Adipose tissue (tissue), 3 donors: ENCODE results near the gene AFF4. TPM values are rescaled to one million over a fixed set of nuclear protein-coding genes. Genes with fewer than 3 reads are reported as not detected.

ENCODE experiments used
- H3K27ac ChIP-seq: one replicate; pipeline ENCODE4 v1.5.1; 2013; ENCODE audit warnings: low read depth, low read length
- WGBS, 3 donors: extraction: QIAGEN DNeasy Blood & Tissue Kit; methylation state at CpG; one replicate each; pipeline ENCODE4 v1.1.7; 2013; 5-methylcytosine and 5-hydroxymethylcytosine counted together
- polyA plus RNA-seq, 3 donors: library from polyadenylated mRNA; stranded (reverse); fragments of 200-250 nt; gene quantifications; one replicate each; pipeline ENCODE4 v1.2.3, GENCODE V29; 2013
- donor health status: healthy with polysubstance abuse.
- donor health status: Bipolar disorder and iron deficiency.
- donor health status: healthy.

Gene AFF4
- polyA plus RNA-seq, 3 donors: 8.6 to 18.0 (median 10.7) TPM

DNA sequence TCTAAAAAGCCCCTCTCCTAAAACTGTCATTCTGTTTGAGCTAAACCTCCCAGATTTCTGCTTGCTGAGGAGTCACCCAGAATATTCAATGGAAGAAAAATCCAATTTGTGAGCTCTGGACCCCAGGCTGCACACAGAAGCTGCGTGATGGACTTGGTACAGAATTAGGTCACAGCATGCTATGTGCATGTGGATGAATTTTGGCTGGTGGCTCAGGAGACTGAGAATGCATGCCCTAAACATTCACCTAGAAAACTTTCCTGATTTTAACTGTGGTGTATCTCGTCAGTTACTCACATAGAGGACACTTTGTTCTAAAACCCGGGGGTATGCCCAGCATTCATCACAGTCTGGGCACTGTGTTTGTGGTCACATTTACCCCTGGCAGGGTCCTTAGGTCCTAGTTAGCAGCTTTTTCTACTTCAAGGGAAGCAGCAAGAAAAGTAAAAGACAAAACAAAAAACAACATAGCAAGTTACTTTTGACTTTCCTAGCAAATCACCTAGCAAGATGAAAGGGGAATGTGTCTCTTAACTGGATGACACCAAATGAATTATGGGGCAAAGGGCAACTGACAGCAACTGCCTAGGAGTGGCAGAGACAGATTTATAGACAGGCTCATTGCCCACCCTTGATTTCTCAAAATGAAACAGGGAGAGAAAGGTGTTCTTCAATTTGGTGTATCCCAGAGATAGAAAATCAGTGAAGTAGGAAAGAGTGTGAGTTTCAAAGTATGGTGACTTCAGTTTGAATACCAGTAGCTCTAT lies 124.7 kb downstream of the AFF4 start:
- 57 to 90% (median 72%) methylated on average over 3 of the region's 3 CpGs for WGBS, 3 donors
- no peak overlapping the region for H3K27ac ChIP-seq

DNA sequence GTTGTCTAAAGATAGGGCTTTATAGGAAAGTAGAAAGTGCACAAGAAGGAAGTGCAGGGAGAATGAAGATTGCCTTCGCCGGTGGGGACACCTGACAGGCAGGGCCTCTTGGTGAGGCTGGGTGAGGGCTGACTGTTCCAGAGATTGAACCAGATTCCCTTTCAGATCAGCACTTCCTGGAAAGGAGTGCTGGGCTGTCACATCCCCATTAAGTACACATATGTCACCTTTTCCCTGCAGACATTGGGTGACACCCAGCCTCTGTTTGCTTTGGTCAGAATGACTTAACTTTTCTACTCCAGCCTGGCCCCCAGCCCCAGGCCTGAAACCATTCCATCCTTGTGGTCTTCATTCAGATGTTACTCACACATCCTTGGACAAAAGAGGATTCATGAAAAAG lies 125.6 kb downstream of the AFF4 start:
- no peak overlapping the region for H3K27ac ChIP-seq
- 53 to 72% (median 69%) methylated on average over 2 of the region's 2 CpGs for WGBS, 3 donors

DNA sequence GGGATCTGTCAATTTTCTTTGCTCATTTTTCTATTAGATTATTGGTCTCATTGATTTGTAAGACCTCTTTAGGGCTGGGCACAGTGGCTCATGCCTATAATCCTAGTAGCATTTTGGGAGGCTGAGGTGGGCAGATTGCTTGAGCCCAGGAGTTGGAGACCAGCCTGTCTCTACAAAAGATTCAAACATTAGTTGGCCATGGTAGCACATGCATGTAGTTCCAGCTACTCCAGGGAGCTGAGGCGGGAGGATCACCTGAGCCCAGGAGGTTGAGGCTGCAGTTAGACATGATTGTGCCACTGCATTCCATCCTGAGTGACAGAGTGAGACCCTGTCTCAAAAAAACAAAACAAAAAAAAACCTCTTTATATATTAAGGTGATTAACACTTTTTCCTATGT lies 126.6 kb downstream of the AFF4 start:
- 89 to 100% (median 95%) methylated on average over 1 of the region's 1 CpG for WGBS, 3 donors
- H3K27ac ChIP-seq: no peak overlapping the region

DNA sequence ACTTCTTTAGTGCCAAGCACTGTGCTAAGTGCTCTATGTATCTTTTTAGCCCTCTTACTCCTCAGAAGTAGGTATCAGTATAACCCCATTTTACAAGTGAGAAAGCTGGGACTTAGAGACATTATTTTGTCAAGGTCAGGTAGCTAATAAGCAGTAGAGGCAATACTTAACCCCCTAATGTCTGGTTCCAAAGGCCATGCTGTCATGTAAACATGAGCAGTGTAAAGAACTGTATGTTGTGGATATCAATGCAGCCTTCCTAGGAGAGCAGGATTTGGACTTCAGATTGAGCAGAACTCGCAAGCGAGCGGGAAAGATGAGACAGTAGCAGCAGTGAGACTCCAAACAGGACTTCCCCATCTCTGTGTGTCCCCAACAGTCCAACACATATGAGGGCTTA lies 129.4 kb downstream of the AFF4 start:
- H3K27ac ChIP-seq: no peak overlapping the region
- 96 to 99% (median 98%) methylated on average over 3 of the region's 3 CpGs for WGBS, 3 donors

DNA sequence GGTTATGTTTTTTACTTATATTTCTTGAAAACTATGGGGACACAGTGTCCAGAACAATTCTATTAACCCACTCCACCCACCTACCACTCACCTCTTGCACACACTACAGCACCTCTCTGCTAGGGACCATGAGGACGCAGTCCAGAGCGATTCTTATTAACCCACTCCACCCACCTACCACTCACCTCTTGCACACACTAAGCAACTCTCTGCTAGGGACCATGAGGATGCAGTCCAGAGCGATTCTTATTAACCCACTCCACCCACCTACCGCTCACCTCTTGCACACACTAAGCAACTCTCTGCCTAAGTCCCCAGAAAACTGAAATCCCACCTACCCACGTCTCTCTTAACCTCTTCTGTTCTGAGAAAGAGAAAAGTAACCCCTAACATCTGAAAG lies 130.8 kb downstream of the AFF4 start:
- WGBS, 3 donors: 89 to 91% (median 90%) methylated on average over 5 of the region's 5 CpGs
- H3K27ac ChIP-seq: no peak overlapping the region

DNA sequence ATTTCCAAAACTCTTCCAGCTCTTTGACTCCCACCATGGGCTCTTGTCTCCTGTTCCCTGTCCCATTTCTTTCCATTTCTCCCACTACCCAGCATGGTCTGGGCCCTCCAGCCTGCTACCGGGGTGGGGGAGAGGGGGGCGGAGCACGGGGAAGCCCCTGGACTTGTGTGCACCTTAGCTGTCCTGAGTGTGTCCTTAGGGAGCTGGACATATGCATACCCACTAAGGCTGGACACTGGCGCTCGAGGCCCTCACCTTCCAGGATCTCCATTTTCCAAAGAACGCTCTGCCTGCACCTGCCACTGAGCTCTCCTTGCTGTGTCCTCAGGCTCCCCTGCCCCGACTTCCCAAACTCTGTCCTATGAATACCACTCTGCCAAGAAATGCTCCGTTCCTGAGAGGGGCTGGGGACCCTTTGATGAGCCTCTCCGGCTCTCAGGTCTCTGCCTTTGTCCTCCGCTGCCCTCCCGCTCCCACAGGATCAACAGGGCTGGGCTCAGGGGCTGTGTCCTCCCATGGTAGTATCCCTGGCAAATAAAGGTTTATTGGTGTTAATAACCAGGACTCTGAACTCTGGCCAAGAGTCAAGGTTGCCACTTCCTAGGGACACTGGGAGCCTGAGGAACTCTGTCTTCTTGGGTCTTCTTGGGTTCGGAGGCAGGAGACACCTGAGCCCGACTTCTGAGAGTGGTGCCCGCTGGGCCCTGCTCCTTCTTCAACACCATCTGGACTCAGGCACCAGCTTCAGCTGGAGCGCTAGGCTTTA lies 132.2 kb downstream of the AFF4 start:
- 80 to 91% (median 87%) methylated on average over 15 of the region's 15 CpGs for WGBS, 3 donors
- no peak overlapping the region for H3K27ac ChIP-seq

DNA sequence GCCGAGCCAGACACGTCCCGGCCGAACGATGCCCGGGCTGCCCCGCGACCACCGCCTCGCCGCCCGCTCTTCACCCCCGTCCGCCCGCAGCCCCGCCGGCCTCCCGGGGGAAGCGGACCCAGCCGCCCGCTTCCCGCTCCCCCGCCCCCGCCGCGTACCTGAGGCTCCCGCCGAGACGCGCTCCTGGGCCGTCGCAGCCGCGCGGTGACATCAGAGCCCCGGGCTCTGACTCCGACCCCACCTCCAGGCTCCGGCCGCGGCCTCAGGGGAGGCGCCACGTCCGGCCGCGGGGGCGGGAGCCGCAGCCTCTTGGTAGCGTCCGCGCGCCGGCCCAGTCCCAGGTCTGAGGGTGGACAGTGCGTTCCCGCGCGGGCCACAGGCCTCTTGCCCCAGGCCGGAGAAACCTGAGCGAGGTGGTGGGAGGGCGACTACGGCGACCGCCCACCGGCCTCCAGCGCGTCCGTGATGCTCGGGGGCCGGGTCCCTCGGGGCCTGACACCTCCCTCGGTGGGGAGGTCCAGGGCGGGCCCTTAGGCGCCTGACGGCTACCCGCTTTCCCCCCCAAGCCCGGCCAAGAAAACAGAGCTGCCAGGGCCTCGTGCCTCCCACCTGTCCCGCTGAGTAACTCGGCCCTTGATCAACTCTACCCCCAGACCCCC lies 132.9 kb downstream of the AFF4 start, which contains the start of gene SHROOM1:
Gene SHROOM1, minus strand, starts transcription at position 212 of the 659 bp plus-strand sequence. CDS start 4,507 bp downstream, outside the sequence.
- no peak within 1 kb of the TSS for H3K27ac ChIP-seq
- 3 to 5% (median 4%) methylated on average over 48 to 78 of the region's 78 CpGs for WGBS, 3 donors

DNA sequence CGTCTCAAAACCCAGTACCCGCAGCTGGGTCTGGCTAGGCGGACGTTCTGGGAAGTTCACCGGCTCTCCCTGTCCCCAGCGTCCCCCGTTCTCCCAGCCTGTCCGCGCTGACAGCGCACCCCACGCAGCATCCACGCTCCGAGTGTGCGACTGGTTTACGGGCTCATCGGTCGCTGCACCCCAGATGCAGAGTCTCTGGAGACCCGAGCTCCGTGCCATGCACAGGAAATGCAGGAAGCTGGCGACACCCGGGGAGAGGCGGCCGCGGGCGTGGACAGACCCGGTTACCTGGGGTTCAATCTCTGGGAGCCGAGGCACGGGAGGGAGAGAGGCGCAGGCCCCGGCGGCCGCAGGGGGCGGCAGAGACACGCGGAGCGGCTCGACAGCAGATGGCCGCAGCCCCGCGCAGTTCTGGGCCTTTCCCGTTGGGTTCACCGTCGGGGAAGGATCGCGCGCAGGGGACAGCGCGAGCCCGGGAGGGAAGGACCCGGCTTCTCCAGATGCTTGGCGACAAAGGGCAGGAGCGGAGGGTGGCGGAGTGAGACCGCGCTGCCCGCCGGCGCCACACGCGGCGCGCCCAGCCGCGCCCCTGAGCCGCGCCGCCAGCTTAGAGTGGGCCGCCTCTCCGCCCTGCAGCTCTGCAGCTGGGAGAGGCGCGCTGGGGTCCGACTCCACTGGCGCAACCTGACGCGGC lies 133.5 kb downstream of the AFF4 start:
- H3K27ac ChIP-seq: no peak overlapping the region
- 1 to 3% (median 2%) methylated on average over 57 to 75 of the region's 75 CpGs for WGBS, 3 donors

DNA sequence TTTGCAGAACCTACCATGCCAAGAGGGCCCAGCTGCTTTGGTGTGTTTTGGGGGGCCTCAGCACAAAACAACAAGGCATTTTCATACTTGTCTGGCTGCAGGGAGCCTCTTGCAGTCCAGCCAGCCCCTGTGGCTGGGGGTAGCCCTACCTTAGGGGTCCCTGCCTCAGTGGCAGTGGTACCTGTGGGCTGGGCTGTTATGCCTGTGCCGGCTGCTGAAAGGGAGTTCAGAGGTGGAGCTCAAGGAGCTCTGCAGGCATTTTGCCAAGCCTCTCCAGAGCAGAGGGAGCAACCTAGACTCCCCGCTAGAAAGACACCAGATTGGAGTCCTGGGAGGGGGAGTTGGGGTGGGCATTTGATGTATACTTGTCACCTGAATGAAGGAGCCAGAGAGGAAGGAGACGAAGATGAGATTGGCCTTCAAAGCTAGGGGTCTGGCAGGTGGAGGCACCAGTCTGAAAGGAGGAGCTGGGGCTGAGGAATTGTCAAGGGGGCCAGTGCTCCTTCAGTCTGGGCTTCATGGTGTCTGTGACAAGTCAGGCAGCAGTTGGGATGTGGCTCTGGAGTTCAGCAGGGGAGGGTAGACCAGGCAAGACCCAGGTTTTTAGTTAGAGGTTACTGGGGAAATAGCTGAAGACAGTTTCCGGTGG lies 134.5 kb downstream of the AFF4 start:
- whole genome bisulfite sequencing, 3 donors: 58 to 73% (median 69%) methylated on average over 4 of the region's 4 CpGs
- no peak overlapping the region for H3K27ac ChIP-seq

DNA sequence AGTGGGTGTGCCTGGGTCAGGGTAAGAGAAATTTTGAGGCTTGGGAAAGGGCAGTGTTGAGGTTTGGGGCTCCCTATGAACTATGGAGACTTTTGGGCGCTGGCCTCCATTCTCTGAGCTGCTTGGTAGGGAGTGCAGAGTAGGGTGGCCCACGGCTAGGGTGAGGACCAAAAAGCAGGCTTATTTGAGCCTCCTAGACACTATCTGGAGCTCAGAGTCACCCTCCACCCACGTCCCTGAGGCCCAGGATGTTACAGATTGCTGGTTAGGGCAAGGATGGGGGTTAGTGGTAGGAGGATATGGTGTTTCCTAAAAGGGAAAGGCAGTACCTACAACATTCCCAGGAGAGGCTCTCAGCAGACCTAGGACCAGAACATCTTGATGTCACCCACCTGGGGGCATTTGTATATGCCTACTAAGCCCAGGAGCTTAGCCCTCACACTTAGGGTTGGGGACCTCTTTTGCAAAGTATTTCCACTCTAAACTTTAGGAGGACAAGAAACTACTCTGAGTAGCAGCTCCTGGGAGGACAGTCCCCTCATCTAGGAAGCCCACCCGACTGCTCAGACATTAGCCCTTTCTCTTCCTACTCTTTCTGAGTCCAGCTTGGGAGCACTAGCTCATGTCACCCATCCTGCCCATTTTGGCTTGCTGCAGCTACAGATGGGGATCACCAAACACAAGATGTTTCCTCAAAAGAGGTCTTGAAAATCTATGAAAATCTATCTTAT lies 135.3 kb downstream of the AFF4 start:
- no peak overlapping the region for H3K27ac ChIP-seq
- 88 to 94% (median 92%) methylated on average over 4 of the region's 4 CpGs for WGBS, 3 donors

DNA sequence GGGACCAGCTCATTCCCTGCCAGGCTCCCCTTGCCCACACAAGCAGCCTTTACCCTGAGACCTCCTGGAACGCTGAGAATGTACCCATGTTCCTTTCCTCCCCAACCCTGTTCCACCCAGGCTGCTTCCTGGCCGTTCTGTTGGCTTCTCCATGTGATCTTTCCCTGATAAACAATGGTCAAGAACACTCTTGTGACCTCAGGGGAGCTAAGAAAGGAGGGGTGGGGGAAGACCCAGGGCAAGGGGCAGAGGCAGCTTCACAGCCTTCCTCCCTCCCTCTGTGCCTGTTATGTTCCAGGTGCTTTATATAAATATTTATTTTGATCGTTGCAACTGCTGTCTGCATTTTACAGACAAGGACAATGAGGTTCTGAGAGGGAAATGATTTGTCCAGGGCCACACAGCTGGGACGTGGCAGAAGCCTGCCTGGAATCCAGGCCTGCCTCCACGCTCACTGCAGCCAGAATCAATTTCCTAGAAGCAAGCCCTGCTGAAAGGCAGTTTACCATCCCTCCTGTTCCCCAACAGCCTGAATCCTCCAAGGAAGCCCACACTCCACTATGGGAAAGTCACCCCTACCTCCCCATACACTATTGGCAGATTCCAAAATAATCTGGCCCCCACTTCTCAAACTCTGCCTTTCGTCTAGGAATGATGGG lies 136.9 kb downstream of the AFF4 start:
- WGBS, 3 donors: 71 to 76% (median 72%) methylated on average over 6 of the region's 6 CpGs
- H3K27ac ChIP-seq: no peak overlapping the region

DNA sequence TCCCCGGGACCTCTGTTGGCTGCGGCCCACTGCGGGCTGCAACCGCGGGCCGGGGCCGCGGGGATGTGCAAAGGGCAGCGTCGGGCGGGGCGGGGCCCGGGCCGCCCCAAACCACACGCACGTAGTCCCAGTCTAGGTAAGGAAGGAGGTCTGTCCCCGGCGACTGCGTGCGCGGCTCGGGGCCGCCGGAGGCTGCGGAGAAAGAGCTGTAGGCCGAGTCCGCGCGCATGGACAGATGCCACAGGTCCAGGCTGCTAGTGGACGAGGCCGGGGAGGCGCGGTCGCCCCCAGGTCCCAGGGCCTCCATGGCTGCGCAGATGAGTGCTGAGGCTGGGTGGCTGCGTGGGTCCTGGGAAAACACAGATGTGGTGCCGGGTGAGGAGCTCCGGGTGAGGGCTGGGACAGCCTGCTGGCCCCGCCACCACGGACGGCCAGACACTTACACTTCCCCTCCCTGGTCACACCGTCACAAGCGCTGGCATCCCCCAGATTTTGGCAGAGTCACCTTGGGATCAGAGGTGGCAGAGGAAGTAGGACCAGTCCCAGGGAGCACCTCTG lies 137.5 kb downstream of the AFF4 start:
- no peak overlapping the region for H3K27ac ChIP-seq
- WGBS, 3 donors: 45 to 76% (median 58%) methylated on average over 27 to 43 of the region's 43 CpGs

Other genes with a start within 250 kb of the AFF4 start
- 1 to 10 TPM; 1.3 to 4.9 (median 1.9) TPM for gene KIF3A, start 226.1 kb downstream of the AFF4 start, polyA plus RNA-seq
- 1 to 10 TPM in 1 of 3 donors, under 1 TPM in 1, not detected in 1; 0.22 to 1.2 TPM for gene CCNI2, start 216.2 kb downstream of the AFF4 start, polyA plus RNA-seq
- gene SEPTIN8, start 186.4 kb downstream of the AFF4 start, polyA plus RNA-seq: 10 to 100 TPM; 11.2 to 34.1 (median 15.4) TPM
- 1 to 10 TPM in 1 of 3 donors, under 1 TPM in 2; 0.11 to 1.5 (median 0.74) TPM for gene SOWAHA, start 150.3 kb downstream of the AFF4 start, polyA plus RNA-seq
- 10 to 100 TPM in 1 of 3 donors, 1 to 10 TPM in 2; 7.1 to 12.6 (median 8.3) TPM for gene SHROOM1, start 133.0 kb downstream of the AFF4 start, polyA plus RNA-seq
- under 1 TPM; 0.11 to 0.63 (median 0.31) TPM for gene GDF9, start 97.2 kb downstream of the AFF4 start, polyA plus RNA-seq
- gene UQCRQ, start 97.0 kb downstream of the AFF4 start, polyA plus RNA-seq: 100 to 1,000 TPM; 171 to 396 (median 301) TPM
- 1 to 10 TPM in 1 of 3 donors, under 1 TPM in 2; 0.68 to 1.1 (median 0.70) TPM for gene LEAP2, start 90.0 kb downstream of the AFF4 start, polyA plus RNA-seq
- gene ZCCHC10, start 62.9 kb upstream of the AFF4 start, polyA plus RNA-seq: 10 to 100 TPM in 2 of 3 donors, 1 to 10 TPM in 1; 7.3 to 19.9 (median 13.6) TPM
- 10 to 100 TPM; 12.6 to 43.0 (median 28.3) TPM for gene HSPA4, start 88.4 kb upstream of the AFF4 start, polyA plus RNA-seq